Neural crest cell (in vitro differentiated cells): ENCODE measurements around the gene SART3. TPM values are rescaled to one million over a fixed set of nuclear protein-coding genes. Genes with fewer than 3 reads are reported as not detected.

Source experiments
- DNase-seq: peaks from one replicate; pipeline ENCODE4 v3.0.0; 2021; ENCODE audit warnings: low read depth, mixed read lengths, low spot score
- H3K27ac Mint-ChIP-seq: one replicate; pipeline ENCODE4 v1.8.0; 2021; ENCODE audit warnings: mild to moderate bottlenecking, mixed read lengths; ENCODE audit not compliant: unreplicated experiment
- H3K27me3 Mint-ChIP-seq: 2 replicates; pipeline ENCODE4 v1.8.0; 2021; ENCODE audit warnings: low read depth, mild to moderate bottlenecking, mixed read lengths
- H3K36me3 Mint-ChIP-seq: 2 replicates; pipeline ENCODE4 v1.8.0; 2021; ENCODE audit warnings: low read depth, mild to moderate bottlenecking, mixed read lengths
- H3K4me1 Mint-ChIP-seq: 2 replicates; pipeline ENCODE4 v1.8.0; 2021; ENCODE audit warnings: mixed read lengths
- H3K4me3 Mint-ChIP-seq: one replicate; pipeline ENCODE4 v1.8.0; 2021; ENCODE audit warnings: mild to moderate bottlenecking, mixed read lengths
- H3K9me3 Mint-ChIP-seq: 2 replicates; pipeline ENCODE4 v1.8.0; 2021; ENCODE audit warnings: mixed read lengths
- total RNA-seq: library from RNA; stranded (reverse); gene quantifications from 2 replicates; pipeline ENCODE4 v1.2.1, GENCODE V29; 2021
- TF ChIP-seq, protein P1 (sequence below): fragments of 200-600 bp; sonication (generic); conservative IDR thresholded peaks from 2 replicates; pipeline ENCODE4 v1.5.0; 2021; ENCODE audit warnings: antibody characterized with exemption, mild to moderate bottlenecking

SART3 gene
- total RNA-seq, 1 donor from 2014 or later: 89.5 TPM

DNA sequence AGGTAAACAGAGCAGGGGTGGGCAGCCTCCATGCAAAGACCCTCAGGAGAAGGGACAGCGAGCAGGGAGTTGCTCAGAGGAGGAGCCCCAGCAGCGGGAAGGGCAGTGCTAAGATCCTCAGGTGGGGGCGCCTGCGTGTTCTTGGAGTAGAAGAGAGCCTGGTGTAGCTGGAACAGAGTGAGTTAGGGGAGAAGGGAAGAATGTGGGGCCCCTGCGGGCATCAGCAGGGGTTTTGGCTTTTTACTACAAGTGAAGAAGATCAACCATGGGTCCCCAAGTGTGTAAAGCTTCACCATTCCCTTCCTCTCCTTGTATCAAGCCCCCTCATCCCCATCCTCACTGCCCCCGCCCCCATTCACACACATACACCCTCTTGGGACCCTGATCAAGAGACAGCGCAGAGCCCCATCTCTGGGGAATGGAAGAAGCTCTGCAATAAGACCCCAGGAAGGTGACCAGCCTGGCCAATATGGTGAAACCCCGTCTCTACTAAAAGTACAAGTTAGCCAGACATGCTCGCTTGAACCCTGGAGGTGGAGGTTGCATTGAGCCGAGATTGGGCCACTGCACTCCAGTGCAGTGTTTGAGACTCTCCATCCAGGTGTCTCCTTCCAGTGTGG, 47.1 kb upstream of the SART3 start:
- H3K9me3 Mint-ChIP-seq: peaks cover 5% of the 10 kb centered on the region
- no peak overlapping the region for H3K27ac Mint-ChIP-seq
- no peak for DNase-seq
- TF ChIP-seq, protein P1, sequence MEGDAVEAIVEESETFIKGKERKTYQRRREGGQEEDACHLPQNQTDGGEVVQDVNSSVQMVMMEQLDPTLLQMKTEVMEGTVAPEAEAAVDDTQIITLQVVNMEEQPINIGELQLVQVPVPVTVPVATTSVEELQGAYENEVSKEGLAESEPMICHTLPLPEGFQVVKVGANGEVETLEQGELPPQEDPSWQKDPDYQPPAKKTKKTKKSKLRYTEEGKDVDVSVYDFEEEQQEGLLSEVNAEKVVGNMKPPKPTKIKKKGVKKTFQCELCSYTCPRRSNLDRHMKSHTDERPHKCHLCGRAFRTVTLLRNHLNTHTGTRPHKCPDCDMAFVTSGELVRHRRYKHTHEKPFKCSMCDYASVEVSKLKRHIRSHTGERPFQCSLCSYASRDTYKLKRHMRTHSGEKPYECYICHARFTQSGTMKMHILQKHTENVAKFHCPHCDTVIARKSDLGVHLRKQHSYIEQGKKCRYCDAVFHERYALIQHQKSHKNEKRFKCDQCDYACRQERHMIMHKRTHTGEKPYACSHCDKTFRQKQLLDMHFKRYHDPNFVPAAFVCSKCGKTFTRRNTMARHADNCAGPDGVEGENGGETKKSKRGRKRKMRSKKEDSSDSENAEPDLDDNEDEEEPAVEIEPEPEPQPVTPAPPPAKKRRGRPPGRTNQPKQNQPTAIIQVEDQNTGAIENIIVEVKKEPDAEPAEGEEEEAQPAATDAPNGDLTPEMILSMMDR: no peak
- H3K4me3 Mint-ChIP-seq: no peak overlapping the region
- H3K27me3 Mint-ChIP-seq: peaks cover 5% of the 10 kb centered on the region
- no peaks in the 10 kb centered on the region for H3K36me3 Mint-ChIP-seq
- peaks cover 7% of the 10 kb centered on the region for H3K4me1 Mint-ChIP-seq

DNA sequence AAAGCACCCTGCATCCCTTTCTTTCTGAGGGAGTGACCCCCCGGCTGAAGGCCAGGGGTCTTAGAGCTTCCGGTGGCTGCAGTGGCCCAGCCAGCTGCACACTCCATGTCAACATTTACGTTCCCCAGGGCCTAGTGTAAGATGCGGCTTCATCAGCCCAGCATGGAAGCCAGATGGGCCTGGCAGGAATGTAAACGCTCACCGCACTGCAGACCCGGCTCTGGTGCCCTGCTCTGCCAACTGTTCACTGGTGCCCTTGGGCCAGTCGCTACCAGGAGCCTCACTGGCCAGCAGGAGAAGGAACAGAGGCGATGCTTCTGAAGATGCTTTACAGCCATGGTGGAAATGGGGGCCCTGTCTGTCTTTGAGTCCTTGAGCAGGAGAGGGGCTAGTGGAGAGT, 45.5 kb upstream of the SART3 start:
- DNase-seq: no peak
- no peak overlapping the region for H3K27ac Mint-ChIP-seq
- no peak overlapping the region for H3K4me3 Mint-ChIP-seq
- TF ChIP-seq, protein P1: no peak
- H3K9me3 Mint-ChIP-seq: peaks cover 5% of the 10 kb centered on the region
- no peaks in the 10 kb centered on the region for H3K36me3 Mint-ChIP-seq
- no peaks in the 10 kb centered on the region for H3K4me1 Mint-ChIP-seq
- H3K27me3 Mint-ChIP-seq: peaks cover 5% of the 10 kb centered on the region

DNA sequence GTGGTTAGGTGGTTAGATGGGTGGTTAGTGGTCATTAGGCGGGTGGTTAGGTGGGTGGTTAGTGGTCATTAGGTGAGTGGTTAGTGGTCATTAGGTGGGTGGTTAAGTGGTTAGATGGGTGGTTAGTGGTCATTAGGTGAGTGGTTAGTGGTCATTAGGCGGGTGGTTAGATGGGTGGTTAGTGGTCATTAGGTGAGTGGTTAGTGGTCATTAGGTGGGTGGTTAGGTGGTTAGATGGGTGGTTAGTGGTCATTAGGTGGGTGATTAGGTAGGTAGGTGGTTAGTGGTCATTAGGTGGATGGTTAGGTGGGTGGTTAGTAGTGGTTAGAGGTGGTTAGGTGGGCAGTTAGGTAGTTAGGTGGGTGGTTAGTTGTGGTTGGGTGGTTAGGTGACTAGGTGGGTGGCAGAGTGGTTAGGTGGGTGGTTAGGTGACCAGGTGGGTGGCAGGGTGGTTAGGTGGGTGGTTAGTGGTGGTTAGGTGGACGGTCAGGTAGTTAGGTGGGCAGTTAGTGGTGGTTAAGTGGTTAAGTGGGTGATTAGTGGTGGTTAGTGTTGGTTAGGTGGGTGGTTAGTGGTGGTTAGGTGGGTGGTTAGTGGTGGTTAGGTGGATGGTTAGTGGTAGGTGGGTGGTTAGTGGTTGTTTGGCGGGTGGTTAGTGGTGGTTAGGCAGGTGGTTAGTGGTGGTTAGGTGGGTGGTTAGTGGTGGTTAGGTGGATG, 44.9 kb upstream of the SART3 start:
- TF ChIP-seq, protein P1: no peak
- Mint-ChIP-seq H3K9me3 (peaks cover 5% of the 10 kb centered on the region), H3K36me3 (no peaks in the 10 kb centered on the region), H3K27me3 (peaks cover 5% of the 10 kb centered on the region), H3K27ac (no peak overlapping the region), H3K4me1 (no peaks in the 10 kb centered on the region), H3K4me3 (no peak overlapping the region)
- no peak for DNase-seq

DNA sequence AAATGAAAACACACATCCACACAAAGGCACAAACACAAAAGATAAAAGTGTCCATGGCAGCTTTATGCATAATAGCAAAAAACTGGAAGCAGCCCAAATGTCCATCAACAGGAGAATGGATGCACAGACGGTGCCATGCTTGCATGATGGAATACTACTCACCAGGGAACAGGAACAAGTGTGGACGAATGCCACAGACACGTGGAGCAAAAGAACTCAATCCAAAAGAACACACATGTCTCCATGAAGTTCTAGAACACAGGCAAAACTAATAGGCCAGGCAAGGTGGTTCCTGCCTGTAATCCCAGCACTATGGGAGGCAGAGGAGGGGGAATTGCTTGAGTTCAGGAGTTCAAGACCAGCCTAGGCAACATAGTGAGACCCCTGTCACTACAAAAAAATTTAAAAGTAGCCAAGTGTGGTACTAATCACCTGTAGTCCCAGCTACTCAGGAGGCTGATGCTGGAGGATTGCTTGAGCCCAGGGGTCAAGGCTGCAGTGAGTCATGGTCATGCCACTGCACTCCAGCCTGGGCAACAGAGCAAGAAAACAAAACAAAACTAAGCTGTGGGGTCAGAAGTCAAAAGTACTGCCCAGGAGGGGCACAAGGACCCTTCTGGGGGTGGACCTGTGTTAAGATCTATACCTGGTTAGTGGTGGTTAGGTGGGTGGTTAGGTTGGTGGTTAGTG, 44.2 kb upstream of the SART3 start:
- Mint-ChIP-seq H3K36me3 (no peaks in the 10 kb centered on the region), H3K4me1 (no peaks in the 10 kb centered on the region), H3K9me3 (peaks cover 5% of the 10 kb centered on the region), H3K27ac (peak overlapping the region; percentile 43), H3K4me3 (no peak overlapping the region), H3K27me3 (peaks cover 5% of the 10 kb centered on the region)
- TF ChIP-seq, protein P1: no peak
- no peak for DNase-seq

DNA sequence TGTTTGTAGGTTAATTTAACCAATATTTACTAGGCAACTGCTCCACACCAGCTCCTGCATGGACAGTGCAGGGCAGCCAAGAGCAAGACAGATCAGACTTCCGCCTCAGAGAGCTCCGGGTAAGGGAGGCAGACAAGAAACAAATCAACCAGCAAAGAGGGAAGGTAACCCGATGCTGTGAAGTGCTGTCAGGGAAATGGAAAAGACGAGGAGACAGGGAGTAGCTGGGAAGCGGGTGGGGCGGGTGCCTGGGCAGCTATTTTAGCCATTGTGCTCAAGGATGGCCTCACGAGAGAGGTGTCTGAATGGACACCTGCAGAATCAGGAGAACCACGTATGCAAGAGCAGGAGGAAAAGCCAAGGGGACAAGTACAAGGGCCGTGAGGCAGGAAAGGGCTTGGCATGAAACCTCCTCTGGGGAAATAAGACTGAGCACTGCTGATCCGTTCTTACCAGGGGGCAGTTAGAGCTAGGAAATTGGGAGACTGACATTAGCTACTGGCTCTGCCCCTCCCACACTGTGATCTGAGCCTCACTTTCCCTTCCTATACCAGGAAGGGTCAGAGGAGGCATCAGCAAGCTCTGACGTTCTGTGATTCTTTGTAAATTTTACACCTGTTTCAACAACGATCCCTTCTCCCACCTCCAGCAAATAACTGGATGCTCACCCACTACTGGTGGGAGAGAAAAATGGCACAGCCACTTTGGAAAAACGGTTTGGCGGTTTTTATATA, 43.4 kb upstream of the SART3 start:
- TF ChIP-seq, protein P1: no peak
- Mint-ChIP-seq H3K27me3 (peaks cover 5% of the 10 kb centered on the region), H3K9me3 (peaks cover 5% of the 10 kb centered on the region), H3K4me3 (no peak overlapping the region), H3K36me3 (no peaks in the 10 kb centered on the region), H3K4me1 (no peaks in the 10 kb centered on the region), H3K27ac (peak overlapping the region; percentile 43)
- DNase-seq: no peak
